HG03139 (cell line): Measurements from ENCODE around the gene TULP1.

Experiments
- ATAC-seq: cut with Tn5 transposase; IDR thresholded peaks from one replicate; pipeline ENCODE4 v1.9.1; 2021; ENCODE audit not compliant: unreplicated experiment

The TULP1 gene

GRCh38 chr6:35497571-35498421, 14.9 kb downstream of the TULP1 start:
- ATAC-seq, result no peak

- ATAC-seq, result no peak
Measured at GRCh38 chr6:35496841-35497570, 15.7 kb downstream of the TULP1 start, which contains the start of gene TEAD3. Gene TEAD3 (minus strand): TSS chr6:35497079.

GRCh38 chr6:35496036-35496840, 16.5 kb downstream of the TULP1 start:
- ATAC-seq, result no peak

- ATAC-seq, result no peak
Measured at GRCh38 chr6:35495258-35496035, 17.2 kb downstream of the TULP1 start.

GRCh38 chr6:35494161-35494563, 18.5 kb downstream of the TULP1 start:
- ATAC-seq, result no peak

- no peak for ATAC-seq
Measured at GRCh38 chr6:35493307-35493983, 19.3 kb downstream of the TULP1 start.

- no peak for ATAC-seq
Measured at GRCh38 chr6:35492974-35493284, 19.8 kb downstream of the TULP1 start.

- ATAC-seq, result no peak
Measured at GRCh38 chr6:35492258-35492973, 20.3 kb downstream of the TULP1 start.

GRCh38 chr6:35491558-35492257, 21.0 kb downstream of the TULP1 start:
- ATAC-seq, result no peak

- no peak for ATAC-seq
Measured at GRCh38 chr6:35490821-35491557, 21.7 kb downstream of the TULP1 start.

GRCh38 chr6:35489995-35490791, 22.5 kb downstream of the TULP1 start:
- ATAC-seq, result no peak

GRCh38 chr6:35489066-35489465, 23.6 kb downstream of the TULP1 start:
- ATAC-seq, result no peak

GRCh38 chr6:35488517-35488862, 24.2 kb downstream of the TULP1 start:
- ATAC-seq, result no peak

- ATAC-seq, result no peak
Measured at GRCh38 chr6:35487658-35488516, 24.8 kb downstream of the TULP1 start.

GRCh38 chr6:35486005-35486925, 26.4 kb downstream of the TULP1 start:
- ATAC-seq, result no peak
